K562 (cell line): ENCODE data around the gene CHST15. TPM values are rescaled to one million over a fixed set of nuclear protein-coding genes. Genes with fewer than 3 reads are reported as not detected.

Source experiments
- ATAC-seq: fragments of 200-7000 bp; cut with Tn5 transposase; 3 replicates; pipeline ENCODE4 v1.9.1; 2020; ENCODE audit warnings: moderate library complexity
- BruUV-seq: library from RNA; stranded (reverse); fragments of 400-500 nt; replicated peaks from 2 replicates; lab custom pipeline; 2021; lab: Mats Ljungman, UMichigan
- CTCF ChIA-PET: fragments of 300-600 bp; formaldehyde crosslinking; extraction: SDS; loops from one replicate; lab custom pipeline; 2021; ENCODE audit warnings: low intra/inter-chr PET ratio; lab: Yijun Ruan, JAX
- POLR2A ChIA-PET: fragments of 300-600, 350-650 bp; sonication (Branson Sonifier 250); formaldehyde crosslinking; extraction: SDS; loops from one replicate; lab custom pipeline; 2021; ENCODE audit warnings: antibody characterized with exemption, inconsistent platforms; lab: Yijun Ruan, JAX
- DNase-seq, 4 experiments: peaks; one replicate each; pipeline versions ENCODE4 v3.0.0 to v3.0.0-alpha.2; 2011 to 2018; ENCODE audit warnings: low spot score in 3 of 4, mixed read lengths in 3 of 4; ENCODE audit errors: extremely low read depth in 1 of 4
- FAIRE-seq: peaks from 2 replicates; lab custom pipeline; 2011; peaks lifted over from hg19 to GRCh38; lab: Jason Lieb, UNC
- H2AFZ ChIP-seq: 2 replicates; pipeline ENCODE4 v1.6.0; 2011; ENCODE audit warnings: low read depth, low read length, control low read depth, inconsistent platforms
- H3K27ac ChIP-seq: fragments of 200-600 bp; 3 replicates; pipeline ENCODE4 v1.8.0; 2011; ENCODE audit warnings: low read depth, mild to moderate bottlenecking, control low read depth, inconsistent platforms, low read length, moderate library complexity, mixed read lengths; ENCODE audit errors: extremely low read depth
- H3K27me3 ChIP-seq, 2 experiments: fragments of 300-600 bp in 1 of 2; 2 replicates in 1 of 2; 3 replicates in 1 of 2; pipeline versions ENCODE4 v1.6.0 to v1.8.0; 2011; ENCODE audit warnings: inconsistent platforms in 2 of 2, low read length in 2 of 2, mild to moderate bottlenecking in 1 of 2, mixed read lengths in 1 of 2, moderate library complexity in 1 of 2; ENCODE audit not compliant: control insufficient read depth in 2 of 2, insufficient read depth in 2 of 2
- H3K36me3 ChIP-seq: fragments of 300-600 bp; 3 replicates; pipeline ENCODE4 v1.8.0; 2011; ENCODE audit warnings: mild to moderate bottlenecking, low read length, inconsistent platforms; ENCODE audit not compliant: control insufficient read depth, insufficient read depth
- H3K4me1 ChIP-seq, 2 experiments: fragments of 200-600 bp in 1 of 2; replicated peaks in 1 of 2; 2 replicates in 1 of 2; 3 replicates in 1 of 2; pipeline versions ENCODE4 v1.5.1 to v1.8.0; 2011; ENCODE audit warnings: inconsistent platforms in 2 of 2, low read length in 2 of 2, mild to moderate bottlenecking in 1 of 2, mixed read lengths in 1 of 2, moderate library complexity in 1 of 2; ENCODE audit not compliant: control insufficient read depth in 2 of 2, insufficient read depth in 2 of 2
- H3K4me2 ChIP-seq: 2 replicates; pipeline ENCODE4 v1.6.1; 2011; ENCODE audit warnings: low read length, control low read depth, inconsistent platforms, mixed read lengths; ENCODE audit not compliant: insufficient read depth
- H3K4me3 ChIP-seq: fragments of 200-600 bp; sonication (generic), shearing (Covaris generic); 2 replicates; pipeline ENCODE4 v1.5.1; 2016; ENCODE audit warnings: control low read depth, inconsistent platforms
- H3K79me2 ChIP-seq: fragments of 200-600 bp; 3 replicates; pipeline ENCODE4 v1.8.0; 2011; ENCODE audit warnings: low read length, inconsistent platforms; ENCODE audit not compliant: control insufficient read depth, insufficient read depth
- H3K9ac ChIP-seq, 2 experiments: 2 replicates each; pipeline versions ENCODE4 v1.6.0 to v1.6.1; 2011; ENCODE audit warnings: low read depth in 2 of 2, low read length in 2 of 2, control low read depth in 1 of 2, inconsistent platforms in 1 of 2, mild to moderate bottlenecking in 1 of 2, mixed read lengths in 1 of 2; ENCODE audit not compliant: insufficient read depth in 1 of 2
- H3K9me1 ChIP-seq: one replicate; pipeline ENCODE4 v1.6.0; 2011; ENCODE audit warnings: inconsistent platforms, mild to moderate bottlenecking, low read length, moderate library complexity; ENCODE audit not compliant: control insufficient read depth, insufficient read depth
- H3K9me3 ChIP-seq: replicated peaks from 2 replicates; pipeline ENCODE4 v1.5.1; 2011; ENCODE audit warnings: low read depth, low read length, inconsistent platforms; ENCODE audit not compliant: control insufficient read depth, insufficient read depth
- H4K20me1 ChIP-seq: replicated peaks from 2 replicates; pipeline ENCODE4 v1.6.1; 2011; ENCODE audit warnings: low read length, inconsistent platforms, mixed read lengths; ENCODE audit not compliant: control insufficient read depth, insufficient read depth
- CTBP1 ChIP-seq: fragments of 450-650 bp; IDR thresholded peaks from 2 replicates; pipeline ENCODE4 v1.6.1; 2016; ENCODE audit warnings: borderline replicate concordance
- HCFC1 ChIP-seq: IDR thresholded peaks from 2 replicates; pipeline ENCODE4 v1.6.1; 2012; ENCODE audit warnings: low read depth, low read length, improper control_type of control experiment
- KLF16 ChIP-seq: IDR thresholded peaks from 2 replicates; pipeline ENCODE4 v1.6.1; 2016; ENCODE audit warnings: antibody characterized with exemption
- L3MBTL2 ChIP-seq: fragments of 450-650 bp; IDR thresholded peaks from 2 replicates; pipeline ENCODE4 v1.6.1; 2016; ENCODE audit warnings: mild to moderate bottlenecking, moderate library complexity
- NR3C1 ChIP-seq: sonication (generic); formaldehyde crosslinking; IDR thresholded peaks from 2 replicates; pipeline ENCODE4 v1.8.1; 2022; ENCODE audit warnings: missing genetic modification reagents
- WGBS: fragments of 100-300 bp; shearing (Covaris generic); methylation state at CpG from one replicate; pipeline ENCODE4 v1.1.6; 2016; ENCODE audit warnings: low coverage, mixed read lengths; ENCODE audit not compliant: insufficient coverage; ENCODE audit errors: missing lambda C conversion rate; 5-methylcytosine and 5-hydroxymethylcytosine counted together
- in situ Hi-C: fragments of 300-500 bp; cut with MboI; formaldehyde crosslinking; loops from 4 replicates; pipeline ENCODE4 v1.15.0; 2018; ENCODE audit warnings: inconsistent platforms, mixed read lengths
- intact Hi-C: fragments of 100-400 bp; cut with micrococcal nuclease; formaldehyde crosslinking; loops from 2 replicates; pipeline ENCODE4 v1.14.2; 2022
- polyA plus RNA-seq, 8 experiments: library from polyadenylated mRNA; depleted of rRNA in 4 of 8; stranded (reverse) in 5 of 8; unstranded in 3 of 8; fragments of >200 nt; fragmentation: Nextera tagmentation in 2 of 8; fragmentation: Illumina TruSeq in 1 of 8; extraction: Ambion mirVana in 2 of 8; extraction: Trizol in 1 of 8; gene quantifications; 2 replicates each; pipeline versions ENCODE4 v1.2.1 to v1.2.3, GENCODE V29; 2011 to 2014; ENCODE audit warnings: inconsistent platforms in 1 of 8, missing spikeins in 1 of 8
- total RNA-seq, 7 experiments: library from RNA; depleted of rRNA in 6 of 7; stranded (reverse); fragments of >200 nt in 6 of 7; fragmentation: Illumina TruSeq in 2 of 7; extraction: Trizol in 2 of 7; gene quantifications; 2 replicates each; pipeline versions ENCODE4 v1.2.1 to v1.2.3, GENCODE V29; 2011 to 2021; ENCODE audit warnings: low replicate concordance in 1 of 7
- TF ChIP-seq, protein P1 (sequence below): conservative IDR thresholded peaks from 2 replicates; pipeline ENCODE4 v1.6.1; 2011; ENCODE audit warnings: low read depth, mild to moderate bottlenecking, low read length; ENCODE audit not compliant: control insufficient read depth
- TF ChIP-seq, protein P2 (sequence below): fragments of 250-450 bp; sonication (Bioruptor Pico); IDR thresholded peaks from 2 replicates; pipeline ENCODE4 v1.4.0; 2020; ENCODE audit warnings: mild to moderate bottlenecking, moderate library complexity

The CHST15 gene
- total and polyA plus RNA-seq, 9 of the 15 experiments (the other 6 are each of a cell fraction or from before 2014, with no cell fraction given) = 0.04 to 0.16 (median 0.08) TPM

GRCh38 chr10:124092250-124092859 lies 1.0 kb downstream of the CHST15 start:
- H3K9ac ChIP-seq = no peak overlapping the region
- FAIRE-seq (no peak), DNase-seq (peak in 2 of 4 experiments; percentile 16 to 20), ATAC-seq (no peak)
- no peaks in the 10 kb centered on the region for H3K79me2 ChIP-seq
- H3K9me3 ChIP-seq = no peaks in the 10 kb centered on the region
- ChIA-PET POLR2A (interaction anchor here (0.7 kb wide), 1 partner anchor 1563 kb away, joined by 3 read pairs; no protein-coding TSS in a partner anchor), CTCF (no interaction called here)
- H3K27ac ChIP-seq = no peak overlapping the region
- no TSS peak for BruUV-seq
- WGBS = 0% methylated on average over 8 of the region's 70 CpGs
- H3K9me1 ChIP-seq = no peaks in the 10 kb centered on the region
- no peak overlapping the region for H3K4me2 ChIP-seq
- no peak overlapping the region for H2AFZ ChIP-seq
- no peaks in the 10 kb centered on the region for H3K36me3 ChIP-seq
- no peaks in the 10 kb centered on the region; a peak in 1 of 5 replicates for H3K4me1 ChIP-seq
- in situ Hi-C loops = no loop called here
- H3K27me3 ChIP-seq = peaks cover 5 to 53% of the 10 kb centered on the region in 2 experiments; a peak in 4 of 5 replicates
- TF ChIP-seq HCFC1 (no peak), KLF16 (no peak), NR3C1 (CRISPR knock-in tag) (no peak), L3MBTL2 (no peak), CTBP1 (no peak)
- TF ChIP-seq, protein P1, sequence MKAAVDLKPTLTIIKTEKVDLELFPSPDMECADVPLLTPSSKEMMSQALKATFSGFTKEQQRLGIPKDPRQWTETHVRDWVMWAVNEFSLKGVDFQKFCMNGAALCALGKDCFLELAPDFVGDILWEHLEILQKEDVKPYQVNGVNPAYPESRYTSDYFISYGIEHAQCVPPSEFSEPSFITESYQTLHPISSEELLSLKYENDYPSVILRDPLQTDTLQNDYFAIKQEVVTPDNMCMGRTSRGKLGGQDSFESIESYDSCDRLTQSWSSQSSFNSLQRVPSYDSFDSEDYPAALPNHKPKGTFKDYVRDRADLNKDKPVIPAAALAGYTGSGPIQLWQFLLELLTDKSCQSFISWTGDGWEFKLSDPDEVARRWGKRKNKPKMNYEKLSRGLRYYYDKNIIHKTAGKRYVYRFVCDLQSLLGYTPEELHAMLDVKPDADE = no peak
- TF ChIP-seq, protein P2, sequence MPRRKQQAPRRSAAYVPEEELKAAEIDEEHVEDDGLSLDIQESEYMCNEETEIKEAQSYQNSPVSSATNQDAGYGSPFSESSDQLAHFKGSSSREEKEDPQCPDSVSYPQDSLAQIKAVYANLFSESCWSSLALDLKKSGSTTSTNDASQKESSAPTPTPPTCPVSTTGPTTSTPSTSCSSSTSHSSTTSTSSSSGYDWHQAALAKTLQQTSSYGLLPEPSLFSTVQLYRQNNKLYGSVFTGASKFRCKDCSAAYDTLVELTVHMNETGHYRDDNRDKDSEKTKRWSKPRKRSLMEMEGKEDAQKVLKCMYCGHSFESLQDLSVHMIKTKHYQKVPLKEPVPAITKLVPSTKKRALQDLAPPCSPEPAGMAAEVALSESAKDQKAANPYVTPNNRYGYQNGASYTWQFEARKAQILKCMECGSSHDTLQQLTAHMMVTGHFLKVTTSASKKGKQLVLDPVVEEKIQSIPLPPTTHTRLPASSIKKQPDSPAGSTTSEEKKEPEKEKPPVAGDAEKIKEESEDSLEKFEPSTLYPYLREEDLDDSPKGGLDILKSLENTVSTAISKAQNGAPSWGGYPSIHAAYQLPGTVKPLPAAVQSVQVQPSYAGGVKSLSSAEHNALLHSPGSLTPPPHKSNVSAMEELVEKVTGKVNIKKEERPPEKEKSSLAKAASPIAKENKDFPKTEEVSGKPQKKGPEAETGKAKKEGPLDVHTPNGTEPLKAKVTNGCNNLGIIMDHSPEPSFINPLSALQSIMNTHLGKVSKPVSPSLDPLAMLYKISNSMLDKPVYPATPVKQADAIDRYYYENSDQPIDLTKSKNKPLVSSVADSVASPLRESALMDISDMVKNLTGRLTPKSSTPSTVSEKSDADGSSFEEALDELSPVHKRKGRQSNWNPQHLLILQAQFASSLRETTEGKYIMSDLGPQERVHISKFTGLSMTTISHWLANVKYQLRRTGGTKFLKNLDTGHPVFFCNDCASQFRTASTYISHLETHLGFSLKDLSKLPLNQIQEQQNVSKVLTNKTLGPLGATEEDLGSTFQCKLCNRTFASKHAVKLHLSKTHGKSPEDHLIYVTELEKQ (CRISPR knock-in tag) = no peak
- H3K4me3 ChIP-seq = no peak overlapping the region
- H4K20me1 ChIP-seq = no peaks in the 10 kb centered on the region
- intact Hi-C loops = no loop called here
